ENCODE data around the gene RFX8. TPM values are rescaled to one million over a fixed set of nuclear protein-coding genes. Genes with fewer than 3 reads are reported as not detected.

Gene RFX8
- total and polyA plus RNA-seq, 2 of the 13 experiments (the other 11 are each of a cell fraction or from before 2014, with no cell fraction given), result not detected

DNA sequence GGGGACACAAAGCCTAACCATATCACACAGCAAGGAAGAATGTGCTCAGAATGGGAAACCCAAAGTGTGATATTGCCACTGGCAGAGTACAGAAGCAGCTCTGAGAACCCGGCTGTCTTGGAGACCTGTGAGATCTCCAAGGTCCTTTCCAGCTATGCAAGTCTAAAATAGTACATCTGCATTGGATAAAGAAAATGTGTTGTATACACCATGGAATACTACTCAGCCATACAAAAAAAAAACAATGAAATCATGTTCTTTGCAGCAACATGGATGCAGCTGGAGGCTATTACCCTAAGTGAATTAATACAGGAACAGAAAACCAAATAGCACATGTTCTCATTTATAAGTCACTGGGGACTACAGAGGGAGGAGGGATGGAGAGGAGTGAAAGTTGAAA lies 36.5 kb upstream of the RFX8 start:
- Histone ChIP-seq H3K9me3 (ENCODE audit: low read length) (peaks cover 1% of the 10 kb centered on the region; the same call in 1 of the 2 replicates), H2AFZ (ENCODE audit: low read length) (no peak overlapping the region), H3K4me1 (ENCODE audit: insufficient read depth, low read length) (no peaks in the 10 kb centered on the region), H3K27ac (ENCODE audit: extremely low read length, insufficient read depth, low read length) (no peak overlapping the region), H3K79me2 (ENCODE audit: insufficient read depth, low read length) (no peaks in the 10 kb centered on the region), H3K27me3 (ENCODE audit: control insufficient read depth in 1 of 2, insufficient read depth in 2 of 2, low read length in 2 of 2) (peaks cover 2 to 31% of the 10 kb centered on the region in 2 experiments; a peak in 4 of 5 replicates), H3K9ac (ENCODE audit: insufficient read depth, low read depth, low read length) (no peak overlapping the region), H3K4me3 (replicated peaks in 1 of 3; ENCODE audit: insufficient read depth in 1 of 3, low read depth in 2 of 3, low read length in 3 of 3) (no peak overlapping the region), H3K36me3 (replicated peaks in 1 of 2; ENCODE audit: control insufficient read depth in 1 of 2, insufficient read depth in 2 of 2, low read length in 2 of 2) (no peaks in the 10 kb centered on the region), H4K20me1 (ENCODE audit: insufficient read depth, low read length) (no peaks in the 10 kb centered on the region), H3K4me2 (ENCODE audit: low read depth, low read length) (no peak overlapping the region)
- FAIRE-seq, result no peak
- intact Hi-C loops (cut with micrococcal nuclease; ENCODE audit: unreplicated experiment), result no loop called here
- no TSS peak for BruUV-seq (replicated peaks)
- no peak for ATAC-seq
- CTCF ChIA-PET (ENCODE audit: low intra/inter-chr PET ratio, low total read pairs), result no interaction called here
- TF ChIP-seq, protein P1, sequence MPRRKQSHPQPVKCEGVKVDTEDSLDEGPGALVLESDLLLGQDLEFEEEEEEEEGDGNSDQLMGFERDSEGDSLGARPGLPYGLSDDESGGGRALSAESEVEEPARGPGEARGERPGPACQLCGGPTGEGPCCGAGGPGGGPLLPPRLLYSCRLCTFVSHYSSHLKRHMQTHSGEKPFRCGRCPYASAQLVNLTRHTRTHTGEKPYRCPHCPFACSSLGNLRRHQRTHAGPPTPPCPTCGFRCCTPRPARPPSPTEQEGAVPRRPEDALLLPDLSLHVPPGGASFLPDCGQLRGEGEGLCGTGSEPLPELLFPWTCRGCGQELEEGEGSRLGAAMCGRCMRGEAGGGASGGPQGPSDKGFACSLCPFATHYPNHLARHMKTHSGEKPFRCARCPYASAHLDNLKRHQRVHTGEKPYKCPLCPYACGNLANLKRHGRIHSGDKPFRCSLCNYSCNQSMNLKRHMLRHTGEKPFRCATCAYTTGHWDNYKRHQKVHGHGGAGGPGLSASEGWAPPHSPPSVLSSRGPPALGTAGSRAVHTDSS (CRISPR knock-in tag; conservative IDR thresholded peaks at IDR 0.05), result no peak
- no peak for TF ChIP-seq SRSF1 (optimal IDR thresholded peaks at IDR 0.05; ENCODE audit: low read depth, low read length)
- no peak for TF ChIP-seq ZNF724P (CRISPR knock-in tag; IDR thresholded peaks at IDR 0.05; ENCODE audit: borderline replicate concordance)
- no peak for TF ChIP-seq ZNF496 (CRISPR knock-in tag; IDR thresholded peaks at IDR 0.05; ENCODE audit: insufficient replicate concordance)
- in situ Hi-C loops (cut with HindIII; ENCODE audit: extremely low pct_ligation_motif_present, low pct_unique_long_range_greater_than_20kb), result no loop called here
- POLR2A ChIA-PET, result no interaction called here
- DNase-seq (ENCODE audit: low spot score), result no peak
- WGBS (ENCODE audit: low lambda C conversion rate), result 30% methylated on average over 1 of the region's 1 CpG

DNA sequence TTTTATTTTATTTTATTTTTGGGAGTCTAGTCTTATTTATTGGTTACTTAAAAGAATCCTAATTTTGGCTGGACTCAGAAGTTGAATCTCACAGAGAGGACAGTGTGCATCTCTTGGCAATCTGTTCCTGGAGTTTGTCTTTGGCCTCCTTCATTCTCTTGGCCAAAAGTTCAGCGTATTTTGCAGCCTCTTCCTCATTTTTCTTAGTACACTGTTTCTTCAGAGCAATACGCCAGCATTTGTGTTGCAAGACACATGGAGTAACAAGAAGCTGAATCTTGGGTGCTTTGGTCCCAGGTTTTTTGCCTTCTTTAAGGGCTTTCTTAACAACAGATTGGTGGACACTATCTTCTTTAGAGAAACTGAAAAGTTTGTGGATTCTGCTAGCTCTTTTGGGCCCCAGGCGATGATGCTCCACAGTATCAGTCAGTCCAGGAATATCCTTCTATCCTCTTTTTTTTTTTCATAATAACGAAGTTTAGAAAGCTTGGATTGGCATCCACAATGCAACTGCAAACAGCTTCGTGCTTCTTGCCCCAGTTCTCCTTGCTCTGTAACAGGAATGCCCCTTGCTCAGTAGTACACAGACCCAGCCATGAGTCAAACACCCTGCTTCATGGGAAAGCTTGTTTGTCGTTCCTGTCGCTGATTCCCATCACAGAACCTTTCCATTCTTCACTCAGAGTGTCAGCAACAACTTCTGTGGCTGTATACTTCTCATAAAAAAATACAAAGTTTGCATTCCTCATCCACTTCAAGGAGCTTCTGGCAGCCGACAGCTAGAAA lies 34.8 kb upstream of the RFX8 start:
- Histone ChIP-seq H3K9ac (ENCODE audit: insufficient read depth, low read depth, low read length) (no peak overlapping the region), H3K36me3 (replicated peaks in 1 of 2; ENCODE audit: control insufficient read depth in 1 of 2, insufficient read depth in 2 of 2, low read length in 2 of 2) (no peaks in the 10 kb centered on the region), H3K27me3 (ENCODE audit: control insufficient read depth in 1 of 2, insufficient read depth in 2 of 2, low read length in 2 of 2) (peaks cover 2 to 31% of the 10 kb centered on the region in 2 experiments; a peak in 4 of 5 replicates), H3K9me3 (ENCODE audit: low read length) (no peaks in the 10 kb centered on the region), H3K79me2 (ENCODE audit: insufficient read depth, low read length) (no peaks in the 10 kb centered on the region), H3K4me2 (ENCODE audit: low read depth, low read length) (no peak overlapping the region), H2AFZ (ENCODE audit: low read length) (no peak overlapping the region), H3K4me3 (replicated peaks in 1 of 3; ENCODE audit: insufficient read depth in 1 of 3, low read depth in 2 of 3, low read length in 3 of 3) (no peak overlapping the region), H3K27ac (ENCODE audit: extremely low read length, insufficient read depth, low read length) (no peak overlapping the region), H3K4me1 (ENCODE audit: insufficient read depth, low read length) (no peaks in the 10 kb centered on the region), H4K20me1 (ENCODE audit: insufficient read depth, low read length) (no peaks in the 10 kb centered on the region)
- WGBS (ENCODE audit: low lambda C conversion rate), result 34% methylated on average over 8 of the region's 8 CpGs
- in situ Hi-C loops (cut with HindIII; ENCODE audit: extremely low pct_ligation_motif_present, low pct_unique_long_range_greater_than_20kb) (no loop called here), intact Hi-C loops (cut with micrococcal nuclease; ENCODE audit: unreplicated experiment) (no loop called here)
- TF ChIP-seq, protein P2, sequence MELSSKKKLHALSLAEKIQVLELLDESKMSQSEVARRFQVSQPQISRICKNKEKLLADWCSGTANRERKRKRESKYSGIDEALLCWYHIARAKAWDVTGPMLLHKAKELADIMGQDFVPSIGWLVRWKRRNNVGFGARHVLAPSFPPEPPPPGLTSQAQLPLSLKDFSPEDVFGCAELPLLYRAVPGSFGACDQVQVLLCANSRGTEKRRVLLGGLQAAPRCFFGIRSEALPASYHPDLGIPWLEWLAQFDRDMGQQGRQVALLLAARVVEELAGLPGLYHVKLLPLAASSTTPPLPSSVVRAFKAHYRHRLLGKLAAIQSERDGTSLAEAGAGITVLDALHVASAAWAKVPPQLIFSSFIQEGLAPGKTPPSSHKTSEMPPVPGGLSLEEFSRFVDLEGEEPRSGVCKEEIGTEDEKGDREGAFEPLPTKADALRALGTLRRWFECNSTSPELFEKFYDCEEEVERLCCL (CRISPR knock-in tag; IDR thresholded peaks at IDR 0.05; ENCODE audit: borderline replicate concordance), result no peak
- no peak for TF ChIP-seq ERF (CRISPR knock-in tag; IDR thresholded peaks at IDR 0.05)
- no peak for TF ChIP-seq KLF13 (CRISPR knock-in tag; IDR thresholded peaks at IDR 0.05)
- no peak for TF ChIP-seq ZNF564 (CRISPR knock-in tag; IDR thresholded peaks at IDR 0.05)
- no peak for TF ChIP-seq PAWR (CRISPR knock-in tag; IDR thresholded peaks at IDR 0.05; ENCODE audit: borderline replicate concordance)
- TF ChIP-seq HNRNPK (IDR thresholded peaks at IDR 0.05; ENCODE audit: low read depth, low read length, poor library complexity, severe bottlenecking), result no peak
- no peak for TF ChIP-seq HOXA9 (CRISPR knock-in tag; IDR thresholded peaks at IDR 0.05; ENCODE audit: borderline replicate concordance)
- peak; percentile 36 for FAIRE-seq
- CTCF ChIA-PET (ENCODE audit: low intra/inter-chr PET ratio, low total read pairs), result no interaction called here
- no peak for DNase-seq (ENCODE audit: low spot score)
- no TSS peak for BruUV-seq (replicated peaks)
- no peak for ATAC-seq
- POLR2A ChIA-PET, result no interaction called here
